GM12878 (cell line): ENCODE data around the gene EBP. TPM values are rescaled to one million over a fixed set of nuclear protein-coding genes. Genes with fewer than 3 reads are reported as not detected.

ENCODE experiments used
- BACH1 ChIP-seq: fragments of 450-650 bp; IDR thresholded peaks from 2 replicates; pipeline ENCODE4 v1.6.1; 2017; ENCODE audit warnings: mild to moderate bottlenecking, borderline replicate concordance
- BCL11A ChIP-seq: IDR thresholded peaks from 2 replicates; pipeline ENCODE4 v1.6.1; 2011; ENCODE audit warnings: low read depth, low read length
- BHLHE40 ChIP-seq, 2 experiments: fragments of 450-650 bp in 1 of 2; IDR thresholded peaks; 2 replicates each; pipeline ENCODE4 v1.6.1; 2011 to 2017; ENCODE audit warnings: low read depth in 2 of 2, borderline replicate concordance in 1 of 2, improper control_type of control experiment in 1 of 2, low read length in 1 of 2, mild to moderate bottlenecking in 1 of 2
- CBX5 ChIP-seq: sonication (generic); IDR thresholded peaks from 2 replicates; pipeline ENCODE4 v1.6.1; 2016; ENCODE audit warnings: low read depth, moderate library complexity, mild to moderate bottlenecking, inconsistent platforms
- HDGF ChIP-seq: fragments of 450-650 bp; IDR thresholded peaks from 2 replicates; pipeline ENCODE4 v1.6.1; 2016; ENCODE audit warnings: antibody characterized with exemption
- IKZF1 ChIP-seq: fragments of 450-650 bp; conservative IDR thresholded peaks from 2 replicates; pipeline ENCODE4 v1.6.1; 2017; ENCODE audit warnings: antibody characterized with exemption, mild to moderate bottlenecking
- IKZF2 ChIP-seq, 2 experiments: fragments of 450-650 bp; IDR thresholded peaks; 2 replicates each; pipeline ENCODE4 v1.6.1; 2017; ENCODE audit warnings: mild to moderate bottlenecking in 2 of 2, moderate library complexity in 2 of 2
- KLF5 ChIP-seq: fragments of 450-650 bp; IDR thresholded peaks from 2 replicates; pipeline ENCODE4 v1.6.1; 2014; ENCODE audit warnings: mild to moderate bottlenecking; ENCODE audit not compliant: partially characterized antibody
- MEF2B ChIP-seq: fragments of 450-650 bp; IDR thresholded peaks from 2 replicates; pipeline ENCODE4 v1.6.1; 2018; ENCODE audit warnings: mild to moderate bottlenecking, moderate library complexity; ENCODE audit not compliant: partially characterized antibody, poor library complexity, severe bottlenecking
- MXI1 ChIP-seq: fragments of 150-350 bp; IDR thresholded peaks from 2 replicates; pipeline ENCODE4 v1.6.1; 2011; ENCODE audit warnings: low read depth, mild to moderate bottlenecking, inconsistent platforms, low read length, improper control_type of control experiment
- NR2C1 ChIP-seq: fragments of 450-650 bp; IDR thresholded peaks from 2 replicates; pipeline ENCODE4 v1.6.1; 2017; ENCODE audit warnings: antibody characterized with exemption, mild to moderate bottlenecking, moderate library complexity
- NR2F1 ChIP-seq: fragments of 450-650 bp; conservative IDR thresholded peaks from 2 replicates; pipeline ENCODE4 v1.6.1; 2017; ENCODE audit warnings: mild to moderate bottlenecking
- PAX5 ChIP-seq: IDR thresholded peaks from 2 replicates; pipeline ENCODE4 v1.6.1; 2011; ENCODE audit warnings: low read depth, low read length, borderline replicate concordance
- SIN3A ChIP-seq: IDR thresholded peaks from 2 replicates; pipeline ENCODE4 v1.6.1; 2012; ENCODE audit warnings: low read depth, low read length, improper control_type of control experiment
- SMAD1 ChIP-seq: fragments of 450-650 bp; IDR thresholded peaks from 2 replicates; pipeline ENCODE4 v1.6.1; 2018; ENCODE audit warnings: mild to moderate bottlenecking, low read depth; ENCODE audit not compliant: partially characterized antibody
- SREBF1 ChIP-seq: IDR thresholded peaks from 2 replicates; pipeline ENCODE4 v1.6.1; 2012; ENCODE audit warnings: mild to moderate bottlenecking, low read length
- TAF1 ChIP-seq: IDR thresholded peaks from 2 replicates; pipeline ENCODE4 v1.6.1; 2011; ENCODE audit warnings: mild to moderate bottlenecking, low read depth, low read length, borderline replicate concordance
- TARDBP ChIP-seq: IDR thresholded peaks from 2 replicates; pipeline ENCODE4 v1.6.1; 2016; ENCODE audit warnings: borderline replicate concordance
- polyA plus RNA-seq, 11 experiments: library from polyadenylated mRNA; depleted of rRNA in 4 of 11; unstranded in 6 of 11; stranded (reverse) in 5 of 11; fragments of >200 nt; fragmentation: Nextera tagmentation in 4 of 11; fragmentation: Illumina TruSeq in 1 of 11; extraction: Ambion mirVana in 4 of 11; extraction: Trizol in 1 of 11; gene quantifications; 1 replicate in 1 of 11; 2 replicates in 10 of 11; pipeline versions ENCODE4 v1.2.1 to v1.2.3, GENCODE V29; 2011 to 2016; ENCODE audit warnings: inconsistent platforms in 2 of 11, missing spikeins in 2 of 11, low read depth in 1 of 11
- total RNA-seq, 4 experiments: library from RNA; depleted of rRNA in 3 of 4; stranded (reverse); fragments of >200 nt in 3 of 4; fragmentation: Illumina TruSeq in 1 of 4; extraction: Trizol in 1 of 4; gene quantifications; 2 replicates each; pipeline versions ENCODE4 v1.2.1 to v1.2.3, GENCODE V29; 2013 to 2021
- TF ChIP-seq, protein P1 (sequence below), 3 experiments: IDR thresholded peaks in 2 of 3; conservative IDR thresholded peaks in 1 of 3; 2 replicates each; pipeline ENCODE4 v1.5.1; 2011; ENCODE audit warnings: low read depth in 3 of 3, low read length in 3 of 3, mild to moderate bottlenecking in 3 of 3, control low read depth in 2 of 3, moderate library complexity in 2 of 3, inconsistent platforms in 1 of 3, mixed read lengths in 1 of 3; ENCODE audit not compliant: control insufficient read depth in 2 of 3, insufficient read depth in 1 of 3; ENCODE audit errors: extremely low read depth in 1 of 3
- TF ChIP-seq, protein P2 (sequence below): fragments of 450-650 bp; IDR thresholded peaks from 2 replicates; pipeline ENCODE4 v1.6.1; 2018; ENCODE audit warnings: borderline replicate concordance, mild to moderate bottlenecking; ENCODE audit not compliant: partially characterized antibody
- TF ChIP-seq, protein P3 (sequence below): fragments of 450-650 bp; IDR thresholded peaks from 2 replicates; pipeline ENCODE4 v1.6.1; 2018; ENCODE audit warnings: mild to moderate bottlenecking, low read depth, moderate library complexity; ENCODE audit not compliant: partially characterized antibody

Gene EBP
- total and polyA plus RNA-seq, 10 of the 15 experiments (the other 5 are each of a cell fraction or from before 2014, with no cell fraction given): 125 to 628 (median 180) TPM

DNA sequence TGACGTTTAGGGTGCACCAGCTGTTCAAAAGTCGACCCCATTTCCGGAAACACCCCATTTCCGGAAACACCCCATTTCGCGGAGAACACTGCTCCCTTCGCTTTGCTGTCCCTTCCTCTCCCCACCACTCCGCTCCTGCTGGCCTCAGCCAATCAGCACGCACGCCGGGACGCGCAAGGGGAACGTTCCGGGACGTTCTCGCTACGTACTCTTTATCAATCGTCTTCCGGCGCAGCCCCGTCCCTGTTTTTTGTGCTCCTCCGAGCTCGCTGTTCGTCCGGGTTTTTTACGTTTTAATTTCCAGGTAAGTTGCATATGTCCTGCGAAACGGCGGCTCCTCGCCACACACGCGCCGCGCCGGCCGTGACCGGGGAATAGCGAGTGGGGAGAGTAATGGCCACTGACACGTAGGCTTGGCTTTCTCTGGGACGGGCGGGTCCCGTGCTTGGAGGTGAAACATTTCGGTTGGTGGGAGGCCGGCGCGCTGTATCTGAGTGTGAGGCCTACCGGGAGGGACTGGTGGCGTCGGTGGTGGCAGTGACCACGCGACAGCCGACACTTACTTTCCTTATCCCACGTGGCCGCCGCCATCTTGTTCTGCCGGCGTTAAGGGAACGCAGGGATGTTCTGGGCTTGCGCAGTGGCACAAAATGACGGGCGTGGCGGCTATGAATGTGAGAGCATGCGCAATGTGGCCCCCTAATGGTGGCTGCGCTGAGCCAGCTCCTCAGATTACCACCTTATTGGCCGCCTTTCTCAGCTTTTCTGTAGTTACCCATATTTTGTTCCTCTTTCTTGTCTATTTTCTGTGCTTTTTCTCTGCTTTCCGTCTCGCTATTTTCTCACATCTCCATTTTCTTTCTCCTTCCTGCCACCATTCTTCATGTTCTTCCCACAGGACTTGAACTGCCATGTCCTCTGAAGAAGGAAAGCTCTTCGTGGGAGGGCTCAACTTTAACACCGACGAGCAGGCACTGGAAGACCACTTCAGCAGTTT, 53.0 kb downstream of the EBP start, which contains the start of gene RBM3 (continued):
- TF ChIP-seq TARDBP (0 out of 2 replicates have a peak, but pooled peaks have one; percentile 26), MXI1 (peak; percentile 93), SREBF1 (no peak), BACH1 (peak; percentile 75; the same call in 1 of the 2 replicates), HDGF (no peak), NR2C1 (peak; percentile 46; the same call in 1 of the 2 replicates), KLF5 (no peak), TAF1 (peak; percentile 60; the same call in 1 of the 2 replicates), IKZF1 (peak; percentile 58; the same call in 1 of the 2 replicates), NR2F1 (peak; percentile 80; the same call in 1 of the 2 replicates), MEF2B (no peak), BHLHE40 (IDR thresholded peaks at IDR 0.05; ENCODE audit: borderline replicate concordance in 1 of 2, low read depth in 2 of 2, low read length in 1 of 2) (peak in 1 of 2 experiments; percentile 23; a peak in 1 of 4 replicates), BCL11A (no peak), IKZF2 (IDR thresholded peaks at IDR 0.05) (no peak), SMAD1 (peak; percentile 63), CBX5 (no peak), PAX5 (no peak; the same call in 1 of the 2 replicates), SIN3A (peak; percentile 59; the same call in 1 of the 2 replicates)
- TF ChIP-seq, protein P1, sequence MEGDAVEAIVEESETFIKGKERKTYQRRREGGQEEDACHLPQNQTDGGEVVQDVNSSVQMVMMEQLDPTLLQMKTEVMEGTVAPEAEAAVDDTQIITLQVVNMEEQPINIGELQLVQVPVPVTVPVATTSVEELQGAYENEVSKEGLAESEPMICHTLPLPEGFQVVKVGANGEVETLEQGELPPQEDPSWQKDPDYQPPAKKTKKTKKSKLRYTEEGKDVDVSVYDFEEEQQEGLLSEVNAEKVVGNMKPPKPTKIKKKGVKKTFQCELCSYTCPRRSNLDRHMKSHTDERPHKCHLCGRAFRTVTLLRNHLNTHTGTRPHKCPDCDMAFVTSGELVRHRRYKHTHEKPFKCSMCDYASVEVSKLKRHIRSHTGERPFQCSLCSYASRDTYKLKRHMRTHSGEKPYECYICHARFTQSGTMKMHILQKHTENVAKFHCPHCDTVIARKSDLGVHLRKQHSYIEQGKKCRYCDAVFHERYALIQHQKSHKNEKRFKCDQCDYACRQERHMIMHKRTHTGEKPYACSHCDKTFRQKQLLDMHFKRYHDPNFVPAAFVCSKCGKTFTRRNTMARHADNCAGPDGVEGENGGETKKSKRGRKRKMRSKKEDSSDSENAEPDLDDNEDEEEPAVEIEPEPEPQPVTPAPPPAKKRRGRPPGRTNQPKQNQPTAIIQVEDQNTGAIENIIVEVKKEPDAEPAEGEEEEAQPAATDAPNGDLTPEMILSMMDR (IDR thresholded peaks at IDR 0.05 in 2 of 3, conservative IDR thresholded peaks at IDR 0.05 in 1 of 3; ENCODE audit: control insufficient read depth in 2 of 3, extremely low read depth in 1 of 3, insufficient read depth in 1 of 3, low read depth in 3 of 3, low read length in 3 of 3): peak; percentile 20 to 42 (median 33); a peak in 5 of 6 replicates
- TF ChIP-seq, protein P2, sequence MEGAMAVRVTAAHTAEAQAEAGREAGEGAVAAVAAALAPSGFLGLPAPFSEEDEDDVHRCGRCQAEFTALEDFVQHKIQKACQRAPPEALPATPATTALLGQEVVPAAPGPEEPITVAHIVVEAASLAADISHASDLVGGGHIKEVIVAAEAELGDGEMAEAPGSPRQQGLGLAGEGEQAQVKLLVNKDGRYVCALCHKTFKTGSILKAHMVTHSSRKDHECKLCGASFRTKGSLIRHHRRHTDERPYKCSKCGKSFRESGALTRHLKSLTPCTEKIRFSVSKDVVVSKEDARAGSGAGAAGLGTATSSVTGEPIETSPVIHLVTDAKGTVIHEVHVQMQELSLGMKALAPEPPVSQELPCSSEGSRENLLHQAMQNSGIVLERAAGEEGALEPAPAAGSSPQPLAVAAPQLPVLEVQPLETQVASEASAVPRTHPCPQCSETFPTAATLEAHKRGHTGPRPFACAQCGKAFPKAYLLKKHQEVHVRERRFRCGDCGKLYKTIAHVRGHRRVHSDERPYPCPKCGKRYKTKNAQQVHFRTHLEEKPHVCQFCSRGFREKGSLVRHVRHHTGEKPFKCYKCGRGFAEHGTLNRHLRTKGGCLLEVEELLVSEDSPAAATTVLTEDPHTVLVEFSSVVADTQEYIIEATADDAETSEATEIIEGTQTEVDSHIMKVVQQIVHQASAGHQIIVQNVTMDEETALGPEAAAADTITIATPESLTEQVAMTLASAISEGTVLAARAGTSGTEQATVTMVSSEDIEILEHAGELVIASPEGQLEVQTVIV: peak; percentile 65
- TF ChIP-seq, protein P3, sequence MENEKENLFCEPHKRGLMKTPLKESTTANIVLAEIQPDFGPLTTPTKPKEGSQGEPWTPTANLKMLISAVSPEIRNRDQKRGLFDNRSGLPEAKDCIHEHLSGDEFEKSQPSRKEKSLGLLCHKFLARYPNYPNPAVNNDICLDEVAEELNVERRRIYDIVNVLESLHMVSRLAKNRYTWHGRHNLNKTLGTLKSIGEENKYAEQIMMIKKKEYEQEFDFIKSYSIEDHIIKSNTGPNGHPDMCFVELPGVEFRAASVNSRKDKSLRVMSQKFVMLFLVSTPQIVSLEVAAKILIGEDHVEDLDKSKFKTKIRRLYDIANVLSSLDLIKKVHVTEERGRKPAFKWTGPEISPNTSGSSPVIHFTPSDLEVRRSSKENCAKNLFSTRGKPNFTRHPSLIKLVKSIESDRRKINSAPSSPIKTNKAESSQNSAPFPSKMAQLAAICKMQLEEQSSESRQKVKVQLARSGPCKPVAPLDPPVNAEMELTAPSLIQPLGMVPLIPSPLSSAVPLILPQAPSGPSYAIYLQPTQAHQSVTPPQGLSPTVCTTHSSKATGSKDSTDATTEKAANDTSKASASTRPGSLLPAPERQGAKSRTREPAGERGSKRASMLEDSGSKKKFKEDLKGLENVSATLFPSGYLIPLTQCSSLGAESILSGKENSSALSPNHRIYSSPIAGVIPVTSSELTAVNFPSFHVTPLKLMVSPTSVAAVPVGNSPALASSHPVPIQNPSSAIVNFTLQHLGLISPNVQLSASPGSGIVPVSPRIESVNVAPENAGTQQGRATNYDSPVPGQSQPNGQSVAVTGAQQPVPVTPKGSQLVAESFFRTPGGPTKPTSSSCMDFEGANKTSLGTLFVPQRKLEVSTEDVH: peak; percentile 78
